ENCODE measurements around the gene FAHD1.

FAHD1 gene

DNA sequence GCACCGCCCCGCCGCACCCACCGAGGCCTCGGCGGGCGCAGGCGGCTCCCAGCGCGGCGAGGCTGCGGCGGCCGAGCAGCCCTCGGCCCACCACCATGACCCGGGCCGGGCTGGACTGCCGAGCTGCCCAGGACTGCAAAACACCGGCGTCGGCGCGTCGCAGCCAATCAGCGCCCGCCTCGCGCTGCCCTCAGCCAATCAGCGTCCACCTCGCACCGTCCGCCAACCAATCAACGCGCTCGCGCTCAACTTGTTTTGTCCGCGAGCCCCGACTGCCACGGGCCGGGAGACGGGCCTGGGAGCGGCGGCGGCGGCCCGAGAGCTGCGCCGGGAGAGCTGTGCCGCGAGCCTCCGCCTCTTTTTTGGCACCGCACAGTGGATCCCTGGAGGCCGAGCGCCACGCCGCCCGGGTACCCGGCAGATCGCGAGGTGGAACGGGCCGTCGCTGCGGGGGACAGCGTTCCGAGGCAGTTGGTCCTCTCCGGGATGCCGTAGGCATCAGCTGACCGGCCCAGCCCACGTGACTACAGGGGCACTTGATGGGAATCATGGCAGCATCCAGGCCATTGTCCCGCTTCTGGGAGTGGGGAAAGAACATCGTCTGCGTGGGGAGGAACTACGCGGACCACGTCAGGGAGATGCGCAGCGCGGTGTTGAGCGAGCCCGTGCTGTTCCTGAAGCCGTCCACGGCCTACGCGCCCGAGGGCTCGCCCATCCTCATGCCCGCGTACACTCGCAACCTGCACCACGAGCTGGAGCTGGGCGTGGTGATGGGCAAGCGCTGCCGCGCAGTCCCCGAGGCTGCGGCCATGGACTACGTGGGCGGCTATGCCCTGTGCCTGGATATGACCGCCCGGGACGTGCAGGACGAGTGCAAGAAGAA is at the start of gene FAHD1, which contains the start of gene HAGH:
Gene FAHD1 (plus strand): TSS at position 516 of the 883 bp plus-strand sequence. CDS start 33 bp downstream, at position 549.
Gene HAGH (minus strand): TSS at position 135 of the 883 bp plus-strand sequence. CDS start 38 bp downstream, at position 97.
- DNase-seq: peak; percentile 61 to 99 (median 92)

DNA sequence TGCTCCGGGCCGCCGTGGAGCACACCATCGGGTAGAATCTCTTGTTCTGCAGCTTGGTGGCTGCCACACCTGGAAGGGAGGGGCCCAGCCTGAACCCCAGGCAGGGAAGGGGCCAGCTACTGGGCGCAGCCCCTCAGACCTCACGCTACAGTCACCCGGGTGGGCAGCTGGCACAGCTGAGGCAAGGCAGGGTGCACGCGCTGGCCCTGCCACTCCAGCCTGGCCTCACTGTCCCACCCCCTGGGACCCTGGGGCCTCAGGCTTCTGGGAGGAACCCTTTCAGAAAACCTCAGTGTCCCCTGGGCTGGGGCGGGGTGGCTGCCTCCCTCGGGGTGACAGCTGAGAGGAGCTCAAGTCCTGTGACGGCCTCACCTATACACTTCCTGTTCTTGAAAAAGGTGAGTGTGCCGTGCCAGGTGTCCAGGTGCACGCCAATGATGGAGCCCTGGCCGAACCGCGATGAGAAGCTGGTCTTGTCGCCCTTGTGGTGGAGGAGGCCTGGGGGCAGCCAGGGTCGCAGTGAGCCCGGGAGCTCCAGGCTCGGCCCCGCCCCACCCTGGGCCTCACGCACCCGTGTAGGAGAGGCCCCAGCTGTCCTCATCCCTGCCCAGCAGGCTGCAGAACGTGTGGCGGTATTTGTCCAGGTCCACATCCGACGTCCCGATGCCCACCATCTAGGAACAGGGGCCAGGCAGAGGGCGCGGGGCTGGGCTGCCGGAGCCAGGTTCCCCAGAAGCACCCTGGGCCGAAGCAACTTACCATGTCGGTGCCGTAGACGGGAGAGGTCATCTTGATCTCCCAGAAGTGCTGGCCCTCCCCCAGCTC is 49.4 kb upstream of the FAHD1 start:
- DNase-seq: no peak

DNA sequence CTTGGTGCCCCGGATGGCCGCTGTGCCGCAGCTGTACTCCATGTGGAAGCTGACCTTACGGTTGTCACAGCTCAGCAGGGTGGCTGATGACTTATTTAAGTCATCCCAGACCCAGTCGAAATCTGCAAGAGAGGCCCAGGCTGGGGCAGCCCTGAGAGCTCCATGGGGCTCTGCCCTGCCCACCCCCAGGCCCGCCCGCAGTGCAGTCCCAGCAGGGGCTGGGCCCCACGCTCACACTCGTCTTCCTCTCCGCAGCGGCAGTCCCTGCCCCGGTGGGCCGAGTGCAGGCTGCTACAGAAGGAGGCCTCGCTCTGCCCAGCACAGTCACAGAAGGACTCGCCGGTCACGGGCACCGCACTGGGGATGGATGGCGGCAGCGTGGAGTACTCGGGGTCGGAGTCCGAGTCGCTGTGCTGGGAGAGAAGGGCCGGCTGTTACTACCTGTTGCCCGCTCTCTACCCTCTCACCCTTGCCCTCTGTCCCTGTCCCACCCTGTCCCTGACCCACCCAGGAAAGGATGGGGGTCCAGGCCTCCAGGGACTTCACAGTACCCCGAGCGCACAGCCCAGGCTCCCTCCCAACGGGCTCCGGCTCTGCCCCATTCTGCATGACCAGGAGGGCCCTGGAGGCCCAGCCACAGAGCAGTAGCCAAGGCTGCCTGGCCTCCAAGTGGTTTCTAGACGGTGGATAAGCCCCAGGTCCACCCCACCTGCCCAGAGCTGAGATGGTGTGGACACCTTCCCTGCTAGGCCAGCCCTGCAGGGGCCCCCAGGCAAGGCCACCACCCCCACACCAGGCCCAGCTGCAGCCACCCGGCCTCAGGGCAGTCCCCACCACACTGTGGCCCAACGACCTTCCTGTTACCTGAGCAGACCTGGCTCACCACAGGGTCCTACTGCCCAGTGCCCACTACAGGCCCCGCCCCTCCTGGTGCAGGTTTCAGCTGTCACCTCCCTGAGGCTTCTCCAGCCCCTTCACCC is 48.5 kb upstream of the FAHD1 start:
- no peak for DNase-seq

DNA sequence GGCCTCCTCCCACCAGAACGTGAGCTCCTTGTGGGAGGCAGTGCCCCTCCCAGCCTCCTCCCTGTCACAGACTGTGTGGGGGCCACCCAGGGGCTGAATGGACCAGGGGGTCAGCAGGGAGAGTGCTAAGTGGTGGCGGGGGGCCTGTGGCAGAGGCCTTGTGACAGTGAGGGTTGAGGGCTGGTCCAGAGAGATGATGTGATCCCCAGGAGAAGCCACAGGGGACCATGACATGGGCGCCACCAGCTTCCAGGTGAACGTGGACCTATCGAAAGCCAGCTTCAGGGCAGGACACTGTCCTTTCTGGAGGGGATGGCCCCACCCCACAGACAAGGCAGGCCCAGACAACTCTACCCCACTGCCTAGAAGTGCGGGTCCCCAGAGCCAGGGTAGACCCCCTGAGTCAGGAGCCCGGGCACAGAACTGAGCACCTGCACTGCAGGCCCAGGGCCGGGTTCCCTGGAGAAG is 47.7 kb upstream of the FAHD1 start:
- DNase-seq: no peak

DNA sequence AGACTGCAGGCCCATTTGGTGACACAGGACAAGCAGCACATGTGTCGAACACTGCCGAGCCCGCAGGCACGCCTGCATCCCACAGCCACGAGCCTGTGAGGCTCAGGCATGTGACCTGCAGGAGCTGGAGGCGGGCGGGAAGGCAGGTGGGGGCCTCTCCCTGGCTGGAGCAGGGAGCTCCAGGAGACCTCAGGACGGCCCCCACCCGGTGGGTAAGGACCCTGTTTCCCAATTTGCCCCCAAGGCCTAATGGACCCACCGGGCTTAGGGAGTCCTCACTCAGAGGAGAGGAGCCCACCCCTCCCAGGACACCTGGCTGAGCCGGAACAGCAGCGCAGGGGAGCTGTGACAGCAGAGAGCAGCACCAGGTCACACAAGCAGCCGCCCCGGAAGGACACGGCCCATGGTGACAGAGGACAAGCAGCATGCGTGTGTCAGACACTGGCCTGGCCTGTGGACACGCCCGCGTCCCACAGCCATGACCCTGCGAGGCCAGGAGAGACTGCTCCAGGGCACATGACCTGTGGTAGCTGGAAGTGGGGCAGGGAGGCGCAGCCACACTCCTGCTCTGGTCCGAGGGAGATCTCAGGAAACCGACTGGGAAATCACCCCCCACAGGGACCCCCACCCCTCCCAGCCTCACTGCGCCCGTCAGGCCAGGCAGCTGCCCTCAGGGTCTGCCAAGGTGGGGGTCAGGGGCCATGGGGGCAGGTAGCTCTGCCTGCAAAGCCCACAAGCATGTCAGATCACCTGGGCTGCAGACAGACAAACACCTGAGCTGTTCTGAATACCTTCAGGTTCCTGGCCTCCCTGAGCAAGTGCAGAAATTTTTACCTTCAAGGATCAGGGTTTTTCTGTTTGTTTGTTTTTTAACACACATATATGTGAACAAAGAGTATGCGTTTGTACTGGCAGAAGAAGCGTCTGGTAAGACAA is 47.0 kb upstream of the FAHD1 start:
- DNase-seq: no peak

DNA sequence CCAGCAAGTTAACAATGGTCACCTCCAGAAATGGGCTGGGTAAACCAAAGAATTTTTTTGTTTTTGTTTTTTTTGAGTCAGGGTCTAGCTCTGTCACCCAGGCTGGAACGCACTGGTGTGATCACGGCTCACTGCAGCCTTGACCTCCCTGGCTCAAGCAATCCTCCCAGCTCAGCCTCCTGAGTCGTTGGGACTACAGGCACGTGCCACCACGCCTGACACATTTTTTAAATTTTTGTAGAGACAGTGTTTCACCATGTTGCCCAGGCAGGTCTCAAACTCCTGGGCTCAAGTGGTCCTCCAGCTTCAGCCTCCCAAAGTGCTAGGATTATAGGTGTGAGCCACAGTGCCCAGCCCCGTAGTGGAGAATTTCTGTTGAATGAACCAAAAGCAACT is 46.3 kb upstream of the FAHD1 start:
- DNase-seq: no peak

DNA sequence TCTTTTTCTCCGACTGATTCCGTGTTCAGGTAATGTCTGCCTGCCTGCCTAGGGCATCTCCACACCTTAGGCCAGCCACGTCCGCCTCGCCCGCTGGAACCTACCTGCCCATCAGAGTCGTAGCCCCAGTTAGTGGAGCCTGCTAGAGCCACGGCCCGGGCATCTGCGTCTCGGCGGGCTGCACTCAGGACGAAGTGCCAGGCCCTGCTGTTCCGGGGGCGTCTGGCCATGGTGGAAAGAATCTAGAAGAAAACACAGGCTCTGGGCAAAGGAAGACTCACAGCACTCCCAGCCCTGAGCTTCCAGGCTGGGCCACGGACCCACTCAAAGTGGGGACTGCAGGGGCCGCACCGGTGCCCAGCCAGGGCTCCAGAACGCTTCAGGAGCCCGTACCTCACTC is 45.8 kb upstream of the FAHD1 start:
- no peak for DNase-seq

DNA sequence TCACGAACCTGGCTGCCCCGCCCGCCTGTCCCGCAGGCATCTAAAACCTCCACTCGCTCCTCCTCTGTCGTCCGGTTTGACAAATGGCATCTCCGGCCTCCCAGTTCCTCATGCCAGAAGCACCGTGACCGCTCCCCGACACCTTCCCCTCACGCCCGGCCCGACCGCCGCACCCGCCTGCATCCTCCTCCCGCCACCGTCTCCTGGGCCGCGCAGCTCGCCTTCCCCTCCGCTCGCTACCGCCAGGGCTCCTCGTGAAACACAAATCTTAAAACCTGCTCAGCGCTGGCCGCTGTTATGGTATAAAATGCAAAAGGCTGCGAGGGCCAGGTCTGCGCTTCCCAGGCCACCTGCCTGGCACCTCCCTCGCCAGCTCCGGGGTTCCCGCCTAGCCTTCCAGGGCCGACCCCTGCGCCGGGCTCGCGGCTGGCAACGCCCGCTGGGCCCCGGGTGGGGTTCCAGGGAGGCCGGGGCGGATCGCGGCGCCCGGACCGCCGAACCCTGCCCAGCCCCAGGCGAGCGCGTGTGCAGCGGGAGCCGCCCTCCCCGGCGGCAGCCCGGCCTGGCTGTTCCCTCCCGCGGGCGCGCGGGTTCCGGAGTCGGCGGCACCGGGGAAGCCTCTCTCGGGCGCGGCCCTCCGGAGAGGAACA is 45.1 kb upstream of the FAHD1 start:
- DNase-seq: no peak

DNA sequence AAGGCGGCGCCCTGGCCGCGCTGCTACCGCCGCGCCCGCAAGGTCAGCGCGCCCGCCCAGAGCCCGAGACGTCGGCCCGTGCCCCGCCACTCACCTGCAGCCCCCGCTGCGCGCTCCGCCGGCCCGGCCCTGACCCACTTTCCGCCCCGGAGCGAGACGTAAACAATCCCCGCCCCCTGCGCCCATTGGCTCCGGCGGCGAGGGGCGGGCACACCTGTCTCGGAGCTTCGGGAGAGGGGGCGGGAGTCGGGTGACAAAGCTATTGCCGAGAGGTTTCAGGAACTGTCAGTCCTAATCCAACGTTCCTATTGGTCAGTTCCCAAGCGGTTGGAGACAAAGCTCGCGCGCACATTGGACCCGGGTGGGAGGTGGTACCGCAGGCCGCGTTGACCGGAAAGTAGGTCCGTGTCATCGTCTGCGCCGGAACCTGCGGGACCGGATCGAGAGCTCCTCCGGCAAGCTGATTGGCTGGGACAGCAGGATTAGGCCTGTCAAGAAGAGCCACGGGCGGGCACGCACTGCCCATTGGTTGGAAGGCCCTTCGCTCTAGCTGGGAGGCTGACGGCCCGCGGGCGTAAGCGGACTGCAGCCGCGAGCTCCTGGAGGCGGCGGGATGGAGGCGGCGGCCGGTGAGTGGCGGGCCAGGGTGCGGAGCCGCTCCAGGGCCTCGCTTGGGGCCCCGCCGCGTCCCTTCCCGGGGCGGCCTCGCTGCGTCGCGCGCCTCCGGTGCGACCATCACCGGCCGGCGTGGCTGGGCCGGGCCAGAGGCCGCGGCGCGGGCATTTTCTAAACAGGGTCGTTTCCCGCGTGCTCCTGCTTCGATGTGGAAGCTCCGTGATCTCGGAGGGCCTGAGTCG is 44.4 kb upstream of the FAHD1 start, which contains the start of the genes NUBP2 and SPSB3:
Gene NUBP2 (plus strand): TSS at position 553 of the 857 bp plus-strand sequence. CDS start 61 bp downstream, at position 614.
Gene SPSB3 (minus strand): TSS at position 164 of the 857 bp plus-strand sequence. CDS start 1,088 bp downstream, outside the sequence.
- DNase-seq: peak; percentile 89 to 100 (median 100)

DNA sequence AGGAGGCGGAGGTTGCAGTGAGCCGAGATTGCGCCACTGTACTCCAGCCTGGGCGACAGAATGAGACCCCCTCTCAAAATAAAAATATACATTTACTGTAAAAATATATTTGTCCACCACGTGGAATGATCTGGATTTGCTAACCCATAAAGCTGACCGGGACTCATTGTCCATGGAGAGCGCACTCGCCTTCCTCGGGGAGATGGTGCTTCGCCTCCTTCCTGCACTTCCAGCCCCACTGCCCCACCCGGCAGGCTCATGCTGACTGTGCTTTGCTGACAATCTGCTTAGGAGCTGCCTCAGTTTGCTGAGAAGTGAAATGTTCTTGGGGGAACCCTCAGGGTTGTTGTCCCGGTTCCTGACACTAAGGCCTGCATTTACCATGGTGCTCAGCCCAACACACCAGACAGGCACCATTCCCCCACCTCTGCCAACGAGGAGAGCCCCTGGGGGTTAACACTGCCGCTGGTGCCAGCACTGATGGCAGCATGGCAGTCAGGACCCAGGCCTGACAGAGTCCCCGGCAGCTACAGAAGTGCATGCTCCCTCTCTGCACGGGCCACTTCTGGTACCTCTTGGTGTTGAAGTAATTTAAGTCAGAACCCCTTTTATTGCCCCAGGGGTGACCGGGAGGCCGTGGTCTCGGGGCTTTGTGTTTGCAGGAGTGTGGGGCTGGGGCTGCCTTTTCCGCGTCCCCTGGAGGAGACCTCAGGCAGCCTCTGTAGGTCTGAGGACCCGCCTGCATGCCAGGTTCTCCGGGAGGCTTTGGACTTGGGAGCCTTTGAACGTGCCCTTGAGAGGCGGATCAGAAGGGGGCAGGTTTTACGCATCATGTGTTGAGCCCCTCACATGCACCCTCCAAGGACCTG is 41.8 kb upstream of the FAHD1 start:
- no peak for DNase-seq

DNA sequence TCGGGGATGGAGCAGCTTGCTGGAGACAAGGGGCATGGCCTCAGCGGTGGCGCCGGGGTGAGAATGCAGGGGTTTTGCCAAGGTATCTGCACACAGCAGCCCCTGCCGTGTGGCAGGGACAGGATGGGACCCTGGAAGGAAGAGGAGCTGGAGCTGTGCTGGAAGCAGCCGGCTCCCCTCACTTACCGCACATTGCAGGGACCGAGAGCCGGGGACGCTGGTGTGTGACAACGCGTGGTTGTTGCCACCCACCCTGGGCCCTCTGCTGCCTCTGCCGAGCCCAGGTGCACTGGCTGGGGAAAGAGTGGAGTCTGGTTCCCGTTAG is 41.2 kb upstream of the FAHD1 start:
- DNase-seq: no peak

DNA sequence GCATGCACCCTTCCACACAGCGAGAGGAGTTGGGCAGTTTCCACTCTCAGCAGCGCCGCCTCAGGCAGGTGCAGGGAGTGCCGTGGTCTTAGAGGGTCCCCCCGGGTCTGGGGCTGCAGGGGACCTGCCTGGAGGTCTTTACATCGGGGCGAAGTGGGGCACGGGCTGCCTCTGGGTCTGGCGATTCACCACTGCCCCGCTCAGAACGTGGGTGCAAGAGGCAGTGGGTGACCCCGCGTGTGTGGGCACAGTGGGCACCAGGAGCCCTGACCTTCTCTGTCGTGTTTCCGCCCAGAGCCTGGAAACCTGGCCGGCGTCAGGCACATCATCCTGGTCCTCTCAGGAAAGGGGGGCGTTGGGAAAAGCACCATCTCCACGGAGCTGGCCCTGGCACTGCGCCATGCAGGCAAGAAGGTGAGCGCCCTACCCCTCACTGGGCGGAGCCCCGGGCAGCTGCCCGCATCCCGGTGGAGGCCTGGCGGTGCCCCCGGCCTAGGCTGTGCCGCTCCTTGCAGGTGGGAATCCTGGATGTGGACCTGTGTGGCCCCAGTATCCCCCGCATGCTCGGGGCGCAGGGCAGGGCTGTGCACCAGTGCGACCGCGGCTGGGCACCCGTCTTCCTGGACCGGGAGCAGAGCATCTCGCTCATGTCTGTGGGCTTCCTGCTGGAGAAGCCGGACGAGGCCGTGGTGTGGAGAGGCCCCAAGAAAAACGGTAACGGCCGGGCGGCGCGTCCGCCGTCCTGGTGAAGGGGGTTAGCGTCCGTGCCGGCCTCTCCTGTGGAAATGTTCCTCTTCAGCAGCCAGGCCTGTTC is 40.6 kb upstream of the FAHD1 start:
- DNase-seq: no peak

DNA sequence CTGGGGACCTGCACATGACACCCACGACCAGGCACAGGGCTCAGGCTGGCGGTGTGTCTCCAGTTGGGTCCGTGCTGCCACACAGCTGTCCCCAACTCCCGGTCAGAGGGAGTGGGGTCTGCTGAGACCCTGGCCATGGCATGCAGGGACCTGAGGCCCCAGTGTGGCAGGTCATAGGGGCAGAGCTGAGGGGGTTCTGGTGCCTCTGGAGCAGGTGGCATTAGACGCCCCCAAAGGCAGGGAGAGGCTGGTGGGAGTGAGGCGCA is 40.0 kb upstream of the FAHD1 start:
- DNase-seq: no peak

DNA sequence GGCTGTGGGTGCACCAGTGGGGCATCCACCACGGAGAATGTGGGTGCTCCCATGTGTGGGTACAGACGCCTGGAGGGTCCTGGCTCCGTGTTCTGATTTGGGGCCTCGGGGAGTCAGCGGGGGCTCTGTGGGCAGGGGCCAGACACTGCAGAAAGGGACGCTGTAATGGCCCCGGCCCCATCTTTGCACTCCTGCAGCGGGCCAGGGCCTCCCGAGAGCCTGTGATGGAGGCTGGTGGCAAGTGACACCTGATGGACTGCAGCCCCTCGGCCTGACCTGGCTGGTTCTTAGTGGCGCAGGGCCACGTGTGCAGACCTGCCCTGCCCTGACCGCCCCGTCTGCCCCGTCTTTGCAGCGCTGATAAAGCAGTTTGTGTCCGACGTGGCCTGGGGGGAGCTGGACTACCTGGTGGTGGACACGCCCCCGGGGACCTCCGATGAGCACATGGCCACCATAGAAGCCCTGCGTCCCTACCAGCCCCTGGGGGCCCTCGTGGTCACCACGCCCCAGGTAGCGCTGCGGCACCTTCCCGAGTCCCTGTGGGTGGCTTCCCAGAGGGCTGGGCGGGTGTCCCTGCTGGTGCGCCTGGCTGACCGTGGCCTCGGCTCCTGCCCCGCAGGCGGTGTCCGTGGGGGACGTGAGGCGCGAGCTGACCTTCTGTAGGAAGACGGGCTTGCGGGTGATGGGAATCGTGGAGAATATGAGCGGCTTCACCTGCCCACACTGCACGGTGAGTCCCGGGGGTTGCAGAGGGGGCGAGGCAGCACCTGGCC is 39.5 kb upstream of the FAHD1 start:
- DNase-seq: no peak

DNA sequence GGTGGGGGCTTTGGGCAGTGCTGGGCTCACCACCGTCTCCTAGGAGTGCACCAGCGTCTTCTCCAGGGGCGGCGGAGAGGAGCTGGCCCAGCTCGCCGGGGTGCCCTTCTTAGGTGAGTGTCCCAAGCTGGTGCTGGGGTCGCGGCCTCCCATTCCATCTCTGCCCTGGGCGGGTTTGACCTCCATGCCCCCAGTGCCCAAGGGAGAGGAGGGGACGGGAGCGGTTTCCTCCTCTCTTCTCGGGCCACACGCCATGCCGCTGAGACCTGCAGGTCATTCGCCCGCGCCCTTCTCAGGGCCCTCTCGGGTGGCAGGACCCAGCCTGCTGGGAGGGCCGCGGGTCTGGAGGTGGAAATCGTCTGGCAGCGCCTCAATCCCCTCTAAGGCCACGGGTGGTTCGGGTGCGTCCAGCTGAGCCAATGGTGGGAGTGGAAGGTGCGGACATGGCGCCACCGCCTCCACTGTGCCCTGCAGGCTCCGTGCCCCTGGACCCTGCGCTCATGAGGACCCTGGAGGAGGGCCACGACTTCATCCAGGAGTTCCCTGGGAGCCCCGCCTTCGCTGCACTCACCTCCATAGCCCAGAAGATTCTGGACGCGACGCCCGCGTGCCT is 38.8 kb upstream of the FAHD1 start:
- DNase-seq: no peak

Measured in amygdala (tissue), 56 donors.